WTC11 (cell line): ENCODE results near the gene CKAP2L. TPM values are rescaled to one million over a fixed set of nuclear protein-coding genes. Genes with fewer than 3 reads are reported as not detected.

ENCODE experiments used
- ATAC-seq: fragments of 200-7000 bp; cut with Tn5 transposase; 2 replicates; pipeline ENCODE4 v1.10.0; 2021; ENCODE audit warnings: mild to moderate bottlenecking, moderate library complexity
- CTCF ChIA-PET: fragments of 300-600 bp; sonication (Branson Sonifier 250); formaldehyde crosslinking; loops from one replicate; lab custom pipeline; 2021; ENCODE audit warnings: antibody characterized with exemption; lab: Charles Lee
- POLR2A ChIA-PET: fragments of 350-600 bp; sonication (Branson Sonifier 250); formaldehyde crosslinking; loops from one replicate; lab custom pipeline; 2021; ENCODE audit warnings: antibody characterized with exemption; lab: Charles Lee
- DNase-seq: peaks from one replicate; pipeline ENCODE4 v3.0.0; 2021; ENCODE audit warnings: low spot score
- H3K27ac Mint-ChIP-seq: 2 replicates; pipeline ENCODE4 v1.8.0; 2021; ENCODE audit warnings: mixed read lengths
- H3K27me3 Mint-ChIP-seq: 2 replicates; pipeline ENCODE4 v1.8.0; 2021; ENCODE audit warnings: low read depth, mild to moderate bottlenecking, moderate library complexity, mixed read lengths
- H3K36me3 Mint-ChIP-seq: 2 replicates; pipeline ENCODE4 v1.8.0; 2021; ENCODE audit warnings: mixed read lengths
- H3K4me1 Mint-ChIP-seq: 2 replicates; pipeline ENCODE4 v1.8.0; 2022; ENCODE audit warnings: mixed read lengths
- H3K4me3 Mint-ChIP-seq: 2 replicates; pipeline ENCODE4 v1.8.0; 2021; ENCODE audit warnings: mild to moderate bottlenecking, moderate library complexity, mixed read lengths
- H3K9me3 Mint-ChIP-seq: 2 replicates; pipeline ENCODE4 v1.8.0; 2021; ENCODE audit warnings: mixed read lengths
- CBFB ChIP-seq: sonication (generic); formaldehyde crosslinking; IDR thresholded peaks from 2 replicates; pipeline ENCODE4 v1.8.1; 2022; ENCODE audit warnings: mild to moderate bottlenecking, low read depth, missing genetic modification reagents
- CREB1 ChIP-seq: sonication (generic); formaldehyde crosslinking; IDR thresholded peaks from 2 replicates; pipeline ENCODE4 v1.8.0; 2023; ENCODE audit warnings: mild to moderate bottlenecking, missing genetic modification reagents
- ESRRA ChIP-seq: sonication (generic); formaldehyde crosslinking; IDR thresholded peaks from 2 replicates; pipeline ENCODE4 v1.8.1; 2022; ENCODE audit warnings: mild to moderate bottlenecking, missing genetic modification reagents, borderline replicate concordance
- FOXJ3 ChIP-seq: sonication (generic); formaldehyde crosslinking; IDR thresholded peaks from 2 replicates; pipeline ENCODE4 v1.9.0; 2021; ENCODE audit warnings: missing genetic modification reagents, mild to moderate bottlenecking, borderline replicate concordance
- HMGA2 ChIP-seq: fragments of 250-450 bp; sonication (Bioruptor Pico); IDR thresholded peaks from 2 replicates; pipeline ENCODE4 v1.4.0; 2021; ENCODE audit warnings: mild to moderate bottlenecking, moderate library complexity
- MXD4 ChIP-seq: fragments of 250-450 bp; sonication (Bioruptor Pico); IDR thresholded peaks from 2 replicates; pipeline ENCODE4 v1.8.0; 2021; ENCODE audit warnings: mild to moderate bottlenecking, moderate library complexity, borderline replicate concordance
- MYBL2 ChIP-seq: sonication (generic); formaldehyde crosslinking; IDR thresholded peaks from 2 replicates; pipeline ENCODE4 v1.8.1; 2023; ENCODE audit warnings: mild to moderate bottlenecking, moderate library complexity, missing genetic modification reagents
- NFYB ChIP-seq: sonication (generic); formaldehyde crosslinking; conservative IDR thresholded peaks from 2 replicates; pipeline ENCODE4 v1.8.0; 2022; ENCODE audit warnings: low read depth, missing genetic modification reagents
- NR3C1 ChIP-seq: sonication (generic); formaldehyde crosslinking; conservative IDR thresholded peaks from 2 replicates; pipeline ENCODE4 v1.8.1; 2023; ENCODE audit warnings: low read depth, mild to moderate bottlenecking, missing genetic modification reagents
- RELA ChIP-seq: sonication (generic); formaldehyde crosslinking; IDR thresholded peaks from 2 replicates; pipeline ENCODE4 v1.8.1; 2022; ENCODE audit warnings: missing genetic modification reagents, mild to moderate bottlenecking, borderline replicate concordance
- SMAD4 ChIP-seq: sonication (generic); formaldehyde crosslinking; IDR thresholded peaks from 2 replicates; pipeline ENCODE4 v1.8.0; 2022; ENCODE audit warnings: mild to moderate bottlenecking, missing genetic modification reagents
- TEAD1 ChIP-seq: sonication (generic); formaldehyde crosslinking; IDR thresholded peaks from 2 replicates; pipeline ENCODE4 v1.8.0; 2022; ENCODE audit warnings: mild to moderate bottlenecking, missing genetic modification reagents
- TP53 ChIP-seq: sonication (generic); formaldehyde crosslinking; IDR thresholded peaks from 2 replicates; pipeline ENCODE4 v1.8.1; 2023; ENCODE audit warnings: mild to moderate bottlenecking, missing genetic modification reagents
- ZNF219 ChIP-seq: sonication (generic); formaldehyde crosslinking; IDR thresholded peaks from 2 replicates; pipeline ENCODE4 v1.8.0; 2023; ENCODE audit warnings: missing genetic modification reagents, mild to moderate bottlenecking, borderline replicate concordance
- ZNF232 ChIP-seq: sonication (generic); formaldehyde crosslinking; IDR thresholded peaks from 2 replicates; pipeline ENCODE4 v1.8.0; 2022; ENCODE audit warnings: mild to moderate bottlenecking, missing genetic modification reagents
- ZNF396 ChIP-seq: fragments of 250-450 bp; sonication (Bioruptor Pico); IDR thresholded peaks from 2 replicates; pipeline ENCODE4 v1.8.0; 2021; ENCODE audit warnings: mild to moderate bottlenecking, moderate library complexity, borderline replicate concordance
- ZNF671 ChIP-seq: fragments of 250-450 bp; sonication (Bioruptor Pico); IDR thresholded peaks from 2 replicates; pipeline ENCODE4 v1.8.0; 2021; ENCODE audit warnings: mild to moderate bottlenecking
- total RNA-seq: library from RNA; stranded (reverse); gene quantifications from 3 replicates; pipeline ENCODE4 v1.2.3, GENCODE V29; 2021
- TF ChIP-seq, protein P1 (sequence below): sonication (generic); formaldehyde crosslinking; conservative IDR thresholded peaks from 2 replicates; pipeline ENCODE4 v1.8.1; 2022; ENCODE audit warnings: mild to moderate bottlenecking, missing genetic modification reagents
- TF ChIP-seq, protein P2 (sequence below): sonication (generic); formaldehyde crosslinking; IDR thresholded peaks from 2 replicates; pipeline ENCODE4 v1.8.1; 2023; ENCODE audit warnings: mild to moderate bottlenecking, missing genetic modification reagents
- TF ChIP-seq, protein P3 (sequence below): sonication (generic); formaldehyde crosslinking; IDR thresholded peaks from 2 replicates; pipeline ENCODE4 v1.8.1; 2023; ENCODE audit warnings: mild to moderate bottlenecking, missing genetic modification reagents, moderate library complexity
- TF ChIP-seq, protein P4 (sequence below): fragments of 250-450 bp; sonication (Bioruptor Pico); IDR thresholded peaks from 2 replicates; pipeline ENCODE4 v1.9.0; 2021; ENCODE audit warnings: mild to moderate bottlenecking
- TF ChIP-seq, protein P5 (sequence below): sonication (generic); formaldehyde crosslinking; IDR thresholded peaks from 2 replicates; pipeline ENCODE4 v1.8.1; 2022; ENCODE audit warnings: mild to moderate bottlenecking, moderate library complexity, missing genetic modification reagents
- TF ChIP-seq, protein P6 (sequence below): sonication (generic); formaldehyde crosslinking; IDR thresholded peaks from 2 replicates; pipeline ENCODE4 v1.8.0; 2023; ENCODE audit warnings: missing genetic modification reagents
- TF ChIP-seq, protein P7 (sequence below): sonication (generic); formaldehyde crosslinking; IDR thresholded peaks from 2 replicates; pipeline ENCODE4 v1.8.0; 2022; ENCODE audit warnings: mild to moderate bottlenecking, missing genetic modification reagents
- TF ChIP-seq, protein P8 (sequence below): sonication (generic); formaldehyde crosslinking; IDR thresholded peaks from 2 replicates; pipeline ENCODE4 v1.8.0; 2022; ENCODE audit warnings: mild to moderate bottlenecking, missing genetic modification reagents

Gene CKAP2L
- total RNA-seq, 1 experiment from 2014 or later, result 25.6 TPM

DNA sequence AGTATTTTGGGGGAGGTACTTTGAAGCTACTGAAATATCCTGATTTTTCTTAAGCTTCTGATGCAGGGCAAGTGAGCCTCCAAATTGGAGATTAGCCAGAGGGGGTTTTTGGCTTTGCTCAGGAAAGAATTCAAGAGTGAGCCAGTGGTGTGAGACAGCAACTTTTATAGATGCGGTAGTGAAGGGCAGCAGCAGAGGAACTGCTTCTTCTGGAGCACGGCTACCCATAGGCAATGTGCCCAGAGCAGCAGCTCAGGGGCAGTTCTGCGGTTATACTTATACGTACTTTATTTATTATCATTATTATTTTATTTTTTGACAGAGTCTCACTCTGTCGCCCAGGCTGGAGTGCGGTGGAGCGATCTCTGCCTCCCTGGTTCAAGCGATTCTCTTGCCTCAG, 63.4 kb downstream of the CKAP2L start:
- DNase-seq, result no peak
- Mint-ChIP-seq H3K27me3 (peaks cover 6% of the 10 kb centered on the region; the same call in 1 of the 2 replicates), H3K4me3 (no peak overlapping the region), H3K9me3 (no peaks in the 10 kb centered on the region), H3K4me1 (no peaks in the 10 kb centered on the region), H3K27ac (no peak overlapping the region), H3K36me3 (no peaks in the 10 kb centered on the region)
- CTCF ChIA-PET, result interaction anchor here (1.0 to 1.3 kb wide), 2 partner anchors 10 to 241 kb away, joined by 3 to 4 read pairs; no protein-coding TSS in a partner anchor
- POLR2A ChIA-PET, result no interaction called here
- no peak for ATAC-seq
- TF ChIP-seq MYBL2 (CRISPR knock-in tag), result no peak
- no peak for TF ChIP-seq SMAD4 (CRISPR knock-in tag)
- TF ChIP-seq, protein P1, sequence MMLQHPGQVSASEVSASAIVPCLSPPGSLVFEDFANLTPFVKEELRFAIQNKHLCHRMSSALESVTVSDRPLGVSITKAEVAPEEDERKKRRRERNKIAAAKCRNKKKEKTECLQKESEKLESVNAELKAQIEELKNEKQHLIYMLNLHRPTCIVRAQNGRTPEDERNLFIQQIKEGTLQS (CRISPR knock-in tag), result no peak
- TF ChIP-seq NFYB (CRISPR knock-in tag), result no peak
- no peak for TF ChIP-seq ZNF671 (CRISPR knock-in tag)
- TF ChIP-seq, protein P2, sequence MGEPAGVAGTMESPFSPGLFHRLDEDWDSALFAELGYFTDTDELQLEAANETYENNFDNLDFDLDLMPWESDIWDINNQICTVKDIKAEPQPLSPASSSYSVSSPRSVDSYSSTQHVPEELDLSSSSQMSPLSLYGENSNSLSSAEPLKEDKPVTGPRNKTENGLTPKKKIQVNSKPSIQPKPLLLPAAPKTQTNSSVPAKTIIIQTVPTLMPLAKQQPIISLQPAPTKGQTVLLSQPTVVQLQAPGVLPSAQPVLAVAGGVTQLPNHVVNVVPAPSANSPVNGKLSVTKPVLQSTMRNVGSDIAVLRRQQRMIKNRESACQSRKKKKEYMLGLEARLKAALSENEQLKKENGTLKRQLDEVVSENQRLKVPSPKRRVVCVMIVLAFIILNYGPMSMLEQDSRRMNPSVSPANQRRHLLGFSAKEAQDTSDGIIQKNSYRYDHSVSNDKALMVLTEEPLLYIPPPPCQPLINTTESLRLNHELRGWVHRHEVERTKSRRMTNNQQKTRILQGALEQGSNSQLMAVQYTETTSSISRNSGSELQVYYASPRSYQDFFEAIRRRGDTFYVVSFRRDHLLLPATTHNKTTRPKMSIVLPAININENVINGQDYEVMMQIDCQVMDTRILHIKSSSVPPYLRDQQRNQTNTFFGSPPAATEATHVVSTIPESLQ (CRISPR knock-in tag), result no peak
- no peak for TF ChIP-seq ESRRA (CRISPR knock-in tag)
- no peak for TF ChIP-seq CBFB (CRISPR knock-in tag)

DNA sequence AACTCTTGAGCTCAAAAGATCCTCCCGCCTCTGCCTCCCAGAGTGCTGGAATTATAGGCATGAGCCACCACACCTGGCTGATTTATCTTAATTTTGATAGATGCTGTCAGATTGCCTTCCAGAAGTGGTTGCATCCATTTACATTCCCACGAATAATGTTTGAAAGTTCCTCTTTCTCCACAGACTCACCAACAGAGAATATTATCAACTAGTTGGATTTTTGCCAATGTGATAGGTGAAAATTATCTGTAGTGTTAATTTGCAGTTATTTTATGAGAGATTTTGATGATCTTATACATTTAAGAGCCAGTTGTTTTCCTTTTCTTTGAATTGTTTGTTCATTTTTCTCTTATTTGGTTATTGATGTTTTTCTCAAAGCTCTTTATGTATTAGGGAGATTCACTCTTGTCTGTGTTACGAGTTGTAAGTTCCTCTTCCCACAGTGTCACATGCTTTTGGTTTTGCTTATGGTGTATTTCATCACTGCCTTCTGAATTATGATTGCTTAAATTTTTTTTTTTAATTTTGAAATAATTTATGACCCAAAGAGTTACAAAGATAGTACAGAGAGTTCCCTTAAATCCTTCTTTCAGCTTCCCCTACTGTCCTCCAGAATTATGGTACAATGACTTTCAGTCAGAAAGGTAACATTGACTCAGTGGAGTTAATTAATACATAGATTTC, 64.3 kb downstream of the CKAP2L start:
- no peaks in the 10 kb centered on the region for H3K9me3 Mint-ChIP-seq
- ATAC-seq (no peak), DNase-seq (no peak)
- no peak overlapping the region for H3K4me3 Mint-ChIP-seq
- no peak for TF ChIP-seq FOXJ3 (CRISPR knock-in tag)
- TF ChIP-seq, protein P3, sequence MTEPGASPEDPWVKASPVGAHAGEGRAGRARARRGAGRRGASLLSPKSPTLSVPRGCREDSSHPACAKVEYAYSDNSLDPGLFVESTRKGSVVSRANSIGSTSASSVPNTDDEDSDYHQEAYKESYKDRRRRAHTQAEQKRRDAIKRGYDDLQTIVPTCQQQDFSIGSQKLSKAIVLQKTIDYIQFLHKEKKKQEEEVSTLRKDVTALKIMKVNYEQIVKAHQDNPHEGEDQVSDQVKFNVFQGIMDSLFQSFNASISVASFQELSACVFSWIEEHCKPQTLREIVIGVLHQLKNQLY (CRISPR knock-in tag), result no peak
- no peak for TF ChIP-seq ESRRA (CRISPR knock-in tag)
- no peak for TF ChIP-seq MXD4 (CRISPR knock-in tag)
- no peak for TF ChIP-seq TEAD1 (CRISPR knock-in tag)
- TF ChIP-seq CREB1 (CRISPR knock-in tag), result no peak
- TF ChIP-seq MYBL2 (CRISPR knock-in tag), result no peak
- TF ChIP-seq NR3C1 (CRISPR knock-in tag), result no peak
- TF ChIP-seq, protein P4, sequence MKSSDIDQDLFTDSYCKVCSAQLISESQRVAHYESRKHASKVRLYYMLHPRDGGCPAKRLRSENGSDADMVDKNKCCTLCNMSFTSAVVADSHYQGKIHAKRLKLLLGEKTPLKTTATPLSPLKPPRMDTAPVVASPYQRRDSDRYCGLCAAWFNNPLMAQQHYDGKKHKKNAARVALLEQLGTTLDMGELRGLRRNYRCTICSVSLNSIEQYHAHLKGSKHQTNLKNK (CRISPR knock-in tag), result no peak
- TF ChIP-seq ZNF219 (CRISPR knock-in tag), result no peak
- no peak for TF ChIP-seq HMGA2 (CRISPR knock-in tag)
- TF ChIP-seq, protein P5, sequence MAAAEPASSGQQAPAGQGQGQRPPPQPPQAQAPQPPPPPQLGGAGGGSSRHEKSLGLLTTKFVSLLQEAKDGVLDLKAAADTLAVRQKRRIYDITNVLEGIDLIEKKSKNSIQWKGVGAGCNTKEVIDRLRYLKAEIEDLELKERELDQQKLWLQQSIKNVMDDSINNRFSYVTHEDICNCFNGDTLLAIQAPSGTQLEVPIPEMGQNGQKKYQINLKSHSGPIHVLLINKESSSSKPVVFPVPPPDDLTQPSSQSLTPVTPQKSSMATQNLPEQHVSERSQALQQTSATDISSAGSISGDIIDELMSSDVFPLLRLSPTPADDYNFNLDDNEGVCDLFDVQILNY (CRISPR knock-in tag), result no peak
- no peak for TF ChIP-seq ZNF396 (CRISPR knock-in tag)
- no peak for TF ChIP-seq ZNF232 (CRISPR knock-in tag)
- TF ChIP-seq, protein P6, sequence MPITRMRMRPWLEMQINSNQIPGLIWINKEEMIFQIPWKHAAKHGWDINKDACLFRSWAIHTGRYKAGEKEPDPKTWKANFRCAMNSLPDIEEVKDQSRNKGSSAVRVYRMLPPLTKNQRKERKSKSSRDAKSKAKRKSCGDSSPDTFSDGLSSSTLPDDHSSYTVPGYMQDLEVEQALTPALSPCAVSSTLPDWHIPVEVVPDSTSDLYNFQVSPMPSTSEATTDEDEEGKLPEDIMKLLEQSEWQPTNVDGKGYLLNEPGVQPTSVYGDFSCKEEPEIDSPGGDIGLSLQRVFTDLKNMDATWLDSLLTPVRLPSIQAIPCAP, result no peak
- TF ChIP-seq, protein P7, sequence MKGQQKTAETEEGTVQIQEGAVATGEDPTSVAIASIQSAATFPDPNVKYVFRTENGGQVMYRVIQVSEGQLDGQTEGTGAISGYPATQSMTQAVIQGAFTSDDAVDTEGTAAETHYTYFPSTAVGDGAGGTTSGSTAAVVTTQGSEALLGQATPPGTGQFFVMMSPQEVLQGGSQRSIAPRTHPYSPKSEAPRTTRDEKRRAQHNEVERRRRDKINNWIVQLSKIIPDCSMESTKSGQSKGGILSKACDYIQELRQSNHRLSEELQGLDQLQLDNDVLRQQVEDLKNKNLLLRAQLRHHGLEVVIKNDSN (CRISPR knock-in tag), result no peak
- no peak for TF ChIP-seq TP53
- TF ChIP-seq ZNF671 (CRISPR knock-in tag), result no peak
- TF ChIP-seq, protein P8, sequence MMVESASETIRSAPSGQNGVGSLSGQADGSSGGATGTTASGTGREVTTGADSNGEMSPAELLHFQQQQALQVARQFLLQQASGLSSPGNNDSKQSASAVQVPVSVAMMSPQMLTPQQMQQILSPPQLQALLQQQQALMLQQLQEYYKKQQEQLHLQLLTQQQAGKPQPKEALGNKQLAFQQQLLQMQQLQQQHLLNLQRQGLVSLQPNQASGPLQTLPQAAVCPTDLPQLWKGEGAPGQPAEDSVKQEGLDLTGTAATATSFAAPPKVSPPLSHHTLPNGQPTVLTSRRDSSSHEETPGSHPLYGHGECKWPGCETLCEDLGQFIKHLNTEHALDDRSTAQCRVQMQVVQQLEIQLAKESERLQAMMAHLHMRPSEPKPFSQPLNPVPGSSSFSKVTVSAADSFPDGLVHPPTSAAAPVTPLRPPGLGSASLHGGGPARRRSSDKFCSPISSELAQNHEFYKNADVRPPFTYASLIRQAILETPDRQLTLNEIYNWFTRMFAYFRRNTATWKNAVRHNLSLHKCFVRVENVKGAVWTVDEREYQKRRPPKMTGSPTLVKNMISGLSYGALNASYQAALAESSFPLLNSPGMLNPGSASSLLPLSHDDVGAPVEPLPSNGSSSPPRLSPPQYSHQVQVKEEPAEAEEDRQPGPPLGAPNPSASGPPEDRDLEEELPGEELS, result no peak
- no peak for TF ChIP-seq RELA
- CTCF ChIA-PET, result interaction anchor here (1.0 to 1.3 kb wide), 3 partner anchors 9 to 241 kb away, joined by 3 to 4 read pairs (median 3); no protein-coding TSS in a partner anchor
- POLR2A ChIA-PET, result no interaction called here
- no peaks in the 10 kb centered on the region for H3K4me1 Mint-ChIP-seq
- H3K36me3 Mint-ChIP-seq, result no peaks in the 10 kb centered on the region
- peaks cover 6% of the 10 kb centered on the region; the same call in 1 of the 2 replicates for H3K27me3 Mint-ChIP-seq
- no peak overlapping the region for H3K27ac Mint-ChIP-seq
